Dermis blood vessel endothelial cell (primary cell): ENCODE data around the gene GRAMD2B. TPM values are rescaled to one million over a fixed set of nuclear protein-coding genes. Genes with fewer than 3 reads are reported as not detected.
"Not testable (repeated sequence)": the region's sequence is repeated elsewhere in the genome, so short reads cannot be mapped to it uniquely, and the experiment has no call there.

Experiments used
- DNase-seq: peaks from one replicate; pipeline ENCODE4 v3.0.0; 2010
- total RNA-seq: library from RNA; depleted of rRNA; stranded (reverse); fragments of >200 nt; gene quantifications from 2 replicates; pipeline ENCODE4 v1.2.3, GENCODE V29; 2014

The GRAMD2B gene
- total RNA-seq, 1 donor from 2014 or later: 7.3 TPM

- DNase-seq: no peak
These were observed 91.4 kb downstream of the GRAMD2B start for GRCh38 chr5:126514558-126515141.

GRCh38 chr5:126515337-126515736, 92.1 kb downstream of the GRAMD2B start:
- no peak for DNase-seq

- DNase-seq: no peak
These were observed 92.9 kb downstream of the GRAMD2B start for GRCh38 chr5:126516133-126516532.

GRCh38 chr5:126516852-126517251, 93.6 kb downstream of the GRAMD2B start:
- DNase-seq: no peak

GRCh38 chr5:126519223-126519622, 96.0 kb downstream of the GRAMD2B start:
- DNase-seq: not testable (repeated sequence)

- no peak for DNase-seq
These were observed 96.7 kb downstream of the GRAMD2B start for GRCh38 chr5:126519637-126520592.

- no peak for DNase-seq
These were observed 97.4 kb downstream of the GRAMD2B start for GRCh38 chr5:126520593-126520953.

- DNase-seq: no peak
These were observed 97.9 kb downstream of the GRAMD2B start for GRCh38 chr5:126521130-126521529.

GRCh38 chr5:126523818-126524510, 100.8 kb downstream of the GRAMD2B start:
- no peak for DNase-seq

GRCh38 chr5:126525630-126526245, 102.5 kb downstream of the GRAMD2B start:
- DNase-seq: peak; percentile 40

GRCh38 chr5:126526493-126526892, 103.3 kb downstream of the GRAMD2B start:
- DNase-seq: no peak

GRCh38 chr5:126527158-126527557, 103.9 kb downstream of the GRAMD2B start:
- no peak for DNase-seq

- no peak for DNase-seq
These were observed 104.7 kb downstream of the GRAMD2B start for GRCh38 chr5:126527892-126528291.

- no peak for DNase-seq
These were observed 108.4 kb downstream of the GRAMD2B start for GRCh38 chr5:126531543-126532120.

- no peak for DNase-seq
These were observed 111.3 kb downstream of the GRAMD2B start for GRCh38 chr5:126534553-126534952.

- DNase-seq: no peak
These were observed 112.8 kb downstream of the GRAMD2B start for GRCh38 chr5:126535856-126536545.

GRCh38 chr5:126536874-126537273, 113.7 kb downstream of the GRAMD2B start:
- DNase-seq: no peak

GRCh38 chr5:126538579-126538978, 115.4 kb downstream of the GRAMD2B start:
- DNase-seq: no peak

GRCh38 chr5:126540631-126541030, 117.4 kb downstream of the GRAMD2B start:
- no peak for DNase-seq

GRCh38 chr5:126542441-126542840, 119.2 kb downstream of the GRAMD2B start:
- no peak for DNase-seq

GRCh38 chr5:126543009-126543408, 119.8 kb downstream of the GRAMD2B start:
- DNase-seq: no peak

- no peak for DNase-seq
These were observed 120.5 kb downstream of the GRAMD2B start for GRCh38 chr5:126543660-126544059.
